Natural killer cell (primary cell): ENCODE measurements around the gene GAN. TPM values are rescaled to one million over a fixed set of nuclear protein-coding genes. Genes with fewer than 3 reads are reported as not detected.

Experiments used
- ATAC-seq, 3 donors: fragments of 150-1000 bp in 2 of 3; fragments of 200-7000 bp in 1 of 3; cut with Tn5 transposase; 1 replicate in 1 of 3; 2 replicates in 2 of 3; pipeline ENCODE4 v1.10.0; 2021; ENCODE audit warnings: mild to moderate bottlenecking in 2 of 3, moderate library complexity in 2 of 3
- DNase-seq, 2 donors: peaks; one replicate each; pipeline versions ENCODE4 v3.0.0 to v3.0.0-alpha.2; 2013 to 2021; ENCODE audit warnings: mixed read lengths in 1 of 2
- H3K27ac ChIP-seq: one replicate; pipeline ENCODE4 v1.5.1; 2013; ENCODE audit warnings: mild to moderate bottlenecking, low read length
- H3K27me3 ChIP-seq: one replicate; pipeline ENCODE4 v1.6.1; 2013; ENCODE audit warnings: low read length; ENCODE audit not compliant: control insufficient read depth, insufficient read depth
- H3K36me3 ChIP-seq: one replicate; pipeline ENCODE4 v1.6.1; 2013; ENCODE audit warnings: low read length; ENCODE audit not compliant: control insufficient read depth, insufficient read depth
- H3K4me1 ChIP-seq: one replicate; pipeline ENCODE4 v1.6.1; 2013; ENCODE audit warnings: low read length; ENCODE audit not compliant: control insufficient read depth, insufficient read depth
- H3K4me3 ChIP-seq: one replicate; pipeline ENCODE4 v1.5.1; 2013; ENCODE audit warnings: low read length
- H3K9me3 ChIP-seq: one replicate; pipeline ENCODE4 v1.6.1; 2013; ENCODE audit warnings: low read length; ENCODE audit not compliant: control insufficient read depth, insufficient read depth
- H3K27ac Mint-ChIP-seq, 2 donors: one replicate each; pipeline ENCODE4 v1.8.0; 2022; ENCODE audit warnings: mild to moderate bottlenecking in 2 of 2, mixed read lengths in 2 of 2, moderate library complexity in 1 of 2
- H3K27me3 Mint-ChIP-seq, 2 donors: one replicate each; pipeline ENCODE4 v1.8.0; 2022; ENCODE audit warnings: low read depth in 2 of 2, mixed read lengths in 2 of 2
- H3K36me3 Mint-ChIP-seq: one replicate; pipeline ENCODE4 v1.8.0; 2022; ENCODE audit warnings: mixed read lengths
- H3K4me1 Mint-ChIP-seq, 2 donors: one replicate each; pipeline ENCODE4 v1.8.0; 2022; ENCODE audit warnings: mixed read lengths in 2 of 2
- H3K4me3 Mint-ChIP-seq: one replicate; pipeline ENCODE4 v1.8.0; 2022; ENCODE audit warnings: mild to moderate bottlenecking, moderate library complexity, mixed read lengths
- H3K9me3 Mint-ChIP-seq, 2 donors: one replicate each; pipeline ENCODE4 v1.8.0; 2022; ENCODE audit warnings: mixed read lengths in 2 of 2
- WGBS: methylation state at CpG from one replicate; pipeline ENCODE4 v1.1.7; 2013; ENCODE audit warnings: missing lambda C conversion rate; ENCODE audit not compliant: insufficient coverage; 5-methylcytosine and 5-hydroxymethylcytosine counted together
- intact Hi-C: fragments of 100-400 bp; cut with micrococcal nuclease; formaldehyde crosslinking; loops from one replicate; pipeline ENCODE4 v1.14.2; 2022
- total RNA-seq, 4 donors: library from RNA; stranded (reverse); fragments of 120-200 nt in 1 of 4; gene quantifications; one replicate each; pipeline versions ENCODE4 v1.2.3 to v1.2.4, GENCODE V29; 2013 to 2022
- TF ChIP-seq, protein P1 (sequence below): fragments of 200-600 bp; IDR thresholded peaks from one replicate; pipeline ENCODE4 v1.8.0; 2022; ENCODE audit warnings: antibody characterized with exemption

The GAN gene
- total RNA-seq, 3 donors from 2014 or later (not counting 1 experiment from before 2014, with no cell fraction given), result 5.9 to 9.9 (median 7.3) TPM

DNA sequence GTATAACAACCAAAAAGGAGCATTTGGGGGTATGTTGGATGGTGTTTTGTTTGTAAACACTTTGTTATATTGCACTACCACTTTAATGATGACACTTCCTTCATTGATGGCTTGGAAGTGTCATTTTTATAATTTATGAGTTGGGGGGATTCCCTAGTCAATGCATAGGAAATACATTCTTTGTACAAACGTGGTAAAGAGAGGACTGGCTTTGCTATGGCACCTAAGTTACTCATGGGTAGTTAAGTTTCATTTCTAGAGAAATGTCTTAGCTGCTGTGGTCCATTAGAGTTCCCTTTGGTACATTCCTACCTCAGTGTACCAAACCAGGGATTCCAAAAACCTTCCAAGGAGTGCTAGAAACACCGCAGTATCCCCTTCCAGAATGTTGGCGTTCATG, 66.2 kb downstream of the GAN start:
- Mint-ChIP-seq H3K27ac (no peak overlapping the region), H3K9me3 (no peaks in the 10 kb centered on the region), H3K36me3 (peaks cover 7% of the 10 kb centered on the region), H3K27me3 (no peaks in the 10 kb centered on the region), H3K4me1 (no peaks in the 10 kb centered on the region), H3K4me3 (no peak overlapping the region)
- Histone ChIP-seq H3K4me1 (no peaks in the 10 kb centered on the region), H3K4me3 (no peak overlapping the region), H3K27me3 (no peaks in the 10 kb centered on the region), H3K36me3 (peaks cover 13% of the 10 kb centered on the region), H3K9me3 (no peaks in the 10 kb centered on the region), H3K27ac (no peak overlapping the region)
- ATAC-seq (no peak), DNase-seq (no peak)
- intact Hi-C loops, result no loop called here
- TF ChIP-seq, protein P1, sequence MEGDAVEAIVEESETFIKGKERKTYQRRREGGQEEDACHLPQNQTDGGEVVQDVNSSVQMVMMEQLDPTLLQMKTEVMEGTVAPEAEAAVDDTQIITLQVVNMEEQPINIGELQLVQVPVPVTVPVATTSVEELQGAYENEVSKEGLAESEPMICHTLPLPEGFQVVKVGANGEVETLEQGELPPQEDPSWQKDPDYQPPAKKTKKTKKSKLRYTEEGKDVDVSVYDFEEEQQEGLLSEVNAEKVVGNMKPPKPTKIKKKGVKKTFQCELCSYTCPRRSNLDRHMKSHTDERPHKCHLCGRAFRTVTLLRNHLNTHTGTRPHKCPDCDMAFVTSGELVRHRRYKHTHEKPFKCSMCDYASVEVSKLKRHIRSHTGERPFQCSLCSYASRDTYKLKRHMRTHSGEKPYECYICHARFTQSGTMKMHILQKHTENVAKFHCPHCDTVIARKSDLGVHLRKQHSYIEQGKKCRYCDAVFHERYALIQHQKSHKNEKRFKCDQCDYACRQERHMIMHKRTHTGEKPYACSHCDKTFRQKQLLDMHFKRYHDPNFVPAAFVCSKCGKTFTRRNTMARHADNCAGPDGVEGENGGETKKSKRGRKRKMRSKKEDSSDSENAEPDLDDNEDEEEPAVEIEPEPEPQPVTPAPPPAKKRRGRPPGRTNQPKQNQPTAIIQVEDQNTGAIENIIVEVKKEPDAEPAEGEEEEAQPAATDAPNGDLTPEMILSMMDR, result no peak
- 78% methylated on average over 3 of the region's 3 CpGs for WGBS

DNA sequence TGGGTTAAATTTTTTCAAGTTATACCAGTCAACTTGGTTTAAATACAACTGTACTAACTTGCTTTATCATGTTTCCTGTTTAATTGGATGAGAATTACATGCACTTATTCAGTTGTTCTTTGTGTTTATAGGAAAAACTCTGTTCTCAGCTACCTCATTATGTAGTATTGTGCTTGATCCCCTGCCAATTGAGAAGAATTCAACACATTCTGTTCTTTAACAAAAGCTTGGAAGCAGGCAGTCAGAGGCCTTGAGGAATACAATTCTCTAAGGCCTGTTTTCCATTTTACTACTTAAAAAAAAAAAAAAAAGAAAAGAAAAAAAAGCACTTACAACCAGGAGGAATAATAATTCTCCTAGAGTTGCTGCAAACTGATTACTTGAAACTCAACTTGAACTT, 69.2 kb downstream of the GAN start:
- no peaks in the 10 kb centered on the region for H3K9me3 Mint-ChIP-seq
- ATAC-seq (no peak), DNase-seq (no peak)
- H3K4me3 Mint-ChIP-seq, result no peak overlapping the region
- TF ChIP-seq, protein P1, result no peak
- H3K36me3 ChIP-seq, result no peaks in the 10 kb centered on the region
- no peak overlapping the region for H3K4me3 ChIP-seq
- intact Hi-C loops, result no loop called here
- H3K27me3 Mint-ChIP-seq, result no peaks in the 10 kb centered on the region
- H3K4me1 Mint-ChIP-seq, result no peaks in the 10 kb centered on the region
- H3K36me3 Mint-ChIP-seq, result no peaks in the 10 kb centered on the region
- no peak overlapping the region for H3K27ac Mint-ChIP-seq
- H3K27ac ChIP-seq, result no peak overlapping the region
- no peaks in the 10 kb centered on the region for H3K27me3 ChIP-seq
- H3K9me3 ChIP-seq, result no peaks in the 10 kb centered on the region
- no peaks in the 10 kb centered on the region for H3K4me1 ChIP-seq

- intact Hi-C loops, result no loop called here
- H3K4me1 ChIP-seq, result no peaks in the 10 kb centered on the region
Observed at GRCh38 chr16:81385031-81385756, 70.4 kb downstream of the GAN start.

More at GRCh38 chr16:81385031-81385756, 70.4 kb downstream of the GAN start:
- Mint-ChIP-seq H3K4me3 (no peak overlapping the region), H3K27ac (no peak overlapping the region), H3K36me3 (no peaks in the 10 kb centered on the region), H3K9me3 (no peaks in the 10 kb centered on the region), H3K4me1 (no peaks in the 10 kb centered on the region), H3K27me3 (no peaks in the 10 kb centered on the region)
- WGBS, result 93% methylated on average over 3 of the region's 4 CpGs
- H3K9me3 ChIP-seq, result no peaks in the 10 kb centered on the region
- ATAC-seq (no peak), DNase-seq (no peak)
- H3K36me3 ChIP-seq, result no peaks in the 10 kb centered on the region
- H3K27ac ChIP-seq, result no peak overlapping the region
- TF ChIP-seq, protein P1, result no peak
- H3K4me3 ChIP-seq, result no peak overlapping the region
- no peaks in the 10 kb centered on the region for H3K27me3 ChIP-seq
